Retina (tissue), 1 donor: ENCODE data around the gene DNAH10.

Experiments
- DNase-seq: peaks from one replicate; pipeline ENCODE4 v3.0.0-alpha.2; 2016

Gene DNAH10

DNA sequence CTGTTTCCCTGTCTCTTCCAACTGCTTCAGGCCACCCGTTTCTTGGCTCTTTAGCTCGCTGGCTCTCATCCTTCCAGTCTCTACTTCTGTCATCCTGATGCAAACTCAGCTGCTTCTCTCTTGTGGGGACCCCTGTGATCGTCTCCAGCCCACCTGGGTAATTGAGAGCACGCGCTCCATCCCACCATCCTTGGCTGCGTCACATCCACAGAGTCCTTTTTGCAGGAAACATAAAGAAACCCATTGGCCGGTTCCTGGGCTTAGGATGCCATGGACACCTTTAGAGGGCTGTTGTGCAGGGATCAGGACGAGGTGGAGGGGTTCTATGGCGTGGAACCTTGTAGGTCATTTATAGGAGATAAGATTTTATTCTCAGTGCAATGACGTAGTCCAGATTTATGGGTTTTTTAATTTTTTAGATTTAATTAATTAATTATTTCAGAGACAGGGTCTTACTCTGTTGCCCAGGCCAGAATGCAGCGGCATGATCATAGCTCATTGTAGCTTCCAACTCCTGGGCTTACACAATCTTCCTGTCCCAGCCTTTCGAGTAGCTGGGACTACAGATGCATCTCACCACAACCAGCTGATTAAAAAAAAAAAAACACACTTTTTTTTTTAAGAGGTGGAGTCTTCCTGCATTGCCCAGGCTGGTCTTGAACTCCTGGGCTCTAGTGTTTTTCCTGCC is 127.9 kb downstream of the DNAH10 start:
- no peak for DNase-seq

DNA sequence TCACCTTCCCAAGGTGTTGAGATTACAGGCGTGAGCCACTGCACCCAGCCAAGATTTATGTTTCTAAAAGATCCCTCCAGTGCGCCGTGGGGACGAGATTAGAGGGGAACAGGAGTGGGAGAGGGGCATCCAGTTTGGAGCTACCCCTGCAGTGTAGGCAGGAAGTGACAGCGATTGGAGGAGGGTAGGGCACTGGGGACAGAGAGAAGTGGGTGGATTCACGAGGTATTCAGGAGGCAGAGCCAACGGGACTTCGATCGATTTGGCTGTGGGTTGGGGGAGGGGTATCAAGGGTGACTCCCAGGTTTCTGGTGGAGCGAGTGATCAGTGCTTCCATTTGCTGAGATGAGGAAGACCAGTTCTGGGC is 128.4 kb downstream of the DNAH10 start:
- DNase-seq = no peak

DNA sequence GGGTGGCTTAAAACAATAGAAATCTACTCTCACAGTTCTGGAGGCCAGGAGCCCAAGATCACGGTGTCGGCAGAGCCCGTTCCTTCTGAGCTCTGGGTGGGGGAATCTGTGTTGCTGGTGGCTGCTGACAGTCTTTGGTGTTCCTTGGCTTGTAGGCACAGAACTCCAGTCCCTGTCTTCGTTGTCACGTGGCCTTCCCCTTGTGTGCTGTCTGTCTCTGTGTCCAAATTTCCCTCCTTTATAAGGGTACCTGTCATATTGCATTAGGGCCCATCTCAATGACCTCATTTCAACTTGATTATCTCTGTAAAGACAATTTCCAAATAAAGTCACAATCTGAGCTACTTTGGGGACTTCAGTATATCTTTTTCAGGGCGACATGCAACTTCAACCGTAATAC is 128.9 kb downstream of the DNAH10 start:
- DNase-seq = no peak

DNA sequence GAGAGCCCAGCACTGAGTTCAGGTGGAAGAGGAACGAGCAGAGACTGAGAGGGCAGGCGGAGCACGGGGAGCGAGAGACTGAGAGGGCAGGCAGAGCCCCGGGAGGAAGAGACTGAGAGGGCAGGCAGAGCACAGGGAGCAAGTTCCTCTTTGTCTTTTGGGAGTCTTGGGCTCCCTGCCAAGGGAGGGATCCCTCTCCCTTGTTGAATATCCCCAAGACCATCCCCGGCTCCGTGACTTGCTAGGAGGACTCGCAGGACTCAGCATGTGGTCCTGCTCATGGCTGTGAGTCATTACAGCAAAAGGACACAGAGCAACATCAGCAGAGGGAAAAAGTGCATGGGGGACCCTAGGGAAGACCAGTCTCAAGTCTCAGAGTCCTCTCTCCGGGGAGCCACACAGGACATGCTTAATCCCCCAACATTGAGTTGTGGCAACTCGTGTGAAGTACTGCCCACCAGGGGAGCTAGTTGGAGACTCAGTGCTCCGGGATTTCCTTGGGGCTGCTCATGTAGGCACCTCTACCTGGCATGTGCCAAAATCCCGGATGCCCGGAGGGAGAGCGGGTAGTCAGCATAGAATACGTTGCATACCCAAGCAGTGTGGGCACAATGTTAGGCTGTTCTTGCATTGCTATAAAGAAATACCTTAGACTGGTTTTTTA is 129.5 kb downstream of the DNAH10 start:
- peak; percentile 14 for DNase-seq

DNA sequence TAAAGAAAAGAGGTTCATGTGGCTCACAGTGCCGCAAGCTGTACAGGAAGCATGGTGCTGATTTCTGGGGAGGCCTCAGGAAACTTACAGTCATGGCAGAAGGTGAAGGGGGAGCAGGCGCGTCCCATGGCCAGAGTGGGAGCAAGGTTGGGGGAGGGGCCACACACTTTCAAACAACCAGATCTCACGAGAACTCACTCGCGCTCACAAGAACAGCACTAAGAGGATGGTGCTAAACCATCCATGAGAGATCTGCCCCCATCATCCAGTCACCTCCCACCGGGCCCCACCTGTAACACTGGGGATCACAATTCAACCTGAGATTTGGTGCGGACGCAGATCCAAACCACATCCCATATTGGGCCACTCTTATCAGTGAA is 130.1 kb downstream of the DNAH10 start:
- no peak for DNase-seq

DNA sequence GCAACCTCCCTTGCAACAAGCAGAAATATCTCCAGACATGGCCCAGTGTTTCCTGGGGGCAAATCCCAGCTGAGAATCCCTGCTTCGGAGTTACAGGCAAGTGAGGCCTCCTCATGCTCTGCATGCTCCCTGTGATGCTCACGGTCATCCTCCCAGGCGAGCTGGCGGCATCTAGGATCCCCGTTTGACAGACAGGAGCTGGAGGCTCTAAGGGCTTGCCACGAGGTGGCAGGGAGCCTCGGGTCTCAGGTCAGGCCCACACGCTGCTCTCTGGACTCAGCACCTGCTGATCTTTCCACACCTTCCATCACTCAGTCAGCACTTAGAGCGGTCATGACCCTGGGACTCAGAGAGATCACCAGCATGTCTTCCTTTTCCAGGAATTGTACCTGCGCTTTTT is 130.8 kb downstream of the DNAH10 start:
- no peak for DNase-seq

DNA sequence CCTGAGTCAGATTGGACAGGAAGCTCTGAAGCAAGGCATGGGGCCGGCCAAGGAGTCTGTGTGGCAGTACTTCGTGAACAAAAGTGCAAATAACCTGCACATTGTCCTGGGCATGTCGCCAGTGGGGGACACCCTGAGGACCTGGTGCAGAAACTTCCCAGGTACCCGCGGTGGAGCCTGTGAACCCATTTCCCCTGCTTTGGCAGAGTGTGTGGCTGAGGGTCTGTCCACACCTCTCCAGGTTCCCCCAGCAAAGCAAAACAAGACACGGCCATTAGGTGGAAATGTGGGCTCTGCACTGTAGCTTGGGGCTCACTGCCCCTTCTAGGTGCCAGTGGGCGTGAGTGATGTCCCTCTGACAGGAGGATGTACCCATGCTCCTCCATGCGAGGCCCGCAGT is 131.2 kb downstream of the DNAH10 start:
- no peak for DNase-seq

DNA sequence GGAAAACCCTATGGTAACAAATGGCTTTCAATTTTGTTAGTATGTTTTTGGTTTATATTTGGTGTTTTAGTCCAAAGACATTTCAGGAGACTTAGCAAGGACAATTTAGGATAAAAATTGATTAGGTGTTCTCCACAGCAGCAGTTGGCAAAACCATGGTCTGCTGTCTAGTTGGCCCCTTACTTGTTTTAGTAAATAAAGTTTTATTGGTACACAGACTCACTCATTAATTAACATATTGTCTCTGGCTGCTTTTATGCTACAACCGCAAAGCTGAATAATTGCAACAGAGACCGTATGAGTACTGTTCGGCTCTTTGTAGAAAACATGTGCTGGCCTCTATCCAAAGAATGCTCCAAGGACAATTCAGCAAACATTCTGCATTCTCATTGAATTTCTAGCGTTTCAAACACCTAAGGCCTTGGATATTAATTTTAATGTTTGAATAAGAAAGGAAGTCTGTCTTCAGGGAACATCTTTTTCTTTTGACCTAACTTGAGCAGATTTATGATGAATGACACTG is 132.8 kb downstream of the DNAH10 start:
- DNase-seq = no peak

DNA sequence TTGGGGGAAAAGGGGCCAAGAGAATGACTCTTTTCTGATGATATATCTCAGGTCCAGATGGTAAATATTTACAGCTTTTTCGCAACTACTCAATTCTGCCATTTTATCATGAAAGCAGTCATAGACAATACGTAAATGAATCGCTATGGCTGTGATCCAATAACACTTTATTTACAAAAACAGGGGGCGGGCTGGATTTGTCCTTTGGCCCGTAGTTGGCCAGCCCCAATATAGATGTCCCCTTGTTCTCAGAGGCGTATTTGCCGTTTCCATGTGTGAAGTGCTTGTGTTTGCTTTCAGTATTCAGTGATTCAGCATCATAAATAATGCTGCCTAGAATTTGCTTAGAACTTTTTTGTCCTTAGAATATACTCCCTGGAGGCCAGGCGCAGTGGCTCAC is 133.3 kb downstream of the DNAH10 start:
- no peak for DNase-seq

DNA sequence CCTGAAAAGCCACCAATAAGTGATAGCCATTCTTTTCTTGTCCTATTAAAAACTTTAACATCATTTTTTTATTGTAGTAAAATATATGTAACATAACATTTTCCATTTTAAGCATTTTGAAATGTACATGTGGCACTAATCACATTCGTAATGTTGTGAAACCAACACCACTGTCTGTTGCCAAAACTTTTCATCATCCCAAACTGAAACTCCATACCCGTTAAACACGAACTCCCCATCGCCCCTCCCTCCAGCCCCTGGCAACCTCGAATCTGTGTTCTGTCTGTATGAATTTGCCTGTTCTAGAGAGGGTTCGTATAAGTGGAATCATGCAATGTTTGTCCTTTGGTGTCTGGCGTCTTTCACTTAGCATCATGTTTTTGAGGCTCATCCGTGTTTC is 134.7 kb downstream of the DNAH10 start:
- no peak for DNase-seq

DNA sequence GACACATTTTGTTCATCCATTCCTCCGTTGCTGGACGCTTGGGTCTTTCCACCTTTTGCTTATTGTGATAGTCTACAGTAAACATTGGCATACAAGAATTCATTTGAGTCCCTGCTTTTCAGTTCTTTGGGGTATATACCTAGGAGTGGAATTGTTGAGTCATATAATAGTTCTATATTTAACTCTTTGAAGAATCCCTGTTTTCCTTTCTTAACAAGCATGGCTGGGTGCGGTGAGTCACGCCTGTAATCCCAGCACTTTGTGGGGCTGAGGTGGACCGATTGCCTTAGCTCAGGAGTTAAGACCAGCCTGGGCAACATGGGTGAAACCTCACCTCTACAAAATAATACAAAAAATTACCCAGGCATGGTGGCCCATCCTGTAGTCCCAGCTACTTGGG is 135.1 kb downstream of the DNAH10 start:
- no peak for DNase-seq

DNA sequence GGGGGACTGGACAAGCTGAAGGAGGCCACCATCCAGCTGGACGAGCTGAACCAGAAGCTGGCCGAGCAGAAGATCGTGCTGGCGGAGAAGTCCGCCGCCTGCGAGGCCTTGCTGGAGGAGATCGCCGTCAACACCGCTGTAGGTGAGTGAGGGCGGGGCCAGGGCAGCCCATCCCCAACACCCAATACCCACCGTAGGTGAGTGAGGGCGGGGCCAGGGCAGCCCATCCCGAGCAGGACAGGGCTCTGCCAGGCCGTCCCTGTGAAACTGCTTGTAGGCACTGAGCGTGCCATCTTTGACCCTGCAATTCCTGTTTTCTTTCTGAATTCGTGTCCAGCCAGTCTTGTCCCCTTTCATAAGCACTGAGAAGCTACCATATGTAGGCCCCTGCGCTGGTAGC is 136.6 kb downstream of the DNAH10 start:
- no peak for DNase-seq

DNA sequence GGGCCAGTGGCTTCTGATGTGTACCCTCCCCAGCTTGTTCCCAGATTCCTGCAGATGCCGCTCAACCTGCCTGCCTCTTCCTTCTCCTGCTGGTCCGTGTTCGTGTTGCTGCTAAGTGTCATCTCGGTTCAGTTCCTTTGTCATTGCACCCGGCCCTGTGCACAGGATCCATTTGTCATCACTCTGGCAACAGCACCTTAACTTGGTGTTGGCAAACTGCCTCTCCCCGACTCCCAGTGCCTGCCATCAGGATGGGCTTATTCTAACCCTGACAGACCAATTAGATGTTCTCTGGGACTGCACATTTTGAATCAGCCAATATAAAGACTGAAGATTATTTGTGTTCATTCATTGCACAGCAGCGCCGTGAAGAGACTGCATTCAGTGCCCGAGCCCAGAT is 137.3 kb downstream of the DNAH10 start:
- DNase-seq = no peak

DNA sequence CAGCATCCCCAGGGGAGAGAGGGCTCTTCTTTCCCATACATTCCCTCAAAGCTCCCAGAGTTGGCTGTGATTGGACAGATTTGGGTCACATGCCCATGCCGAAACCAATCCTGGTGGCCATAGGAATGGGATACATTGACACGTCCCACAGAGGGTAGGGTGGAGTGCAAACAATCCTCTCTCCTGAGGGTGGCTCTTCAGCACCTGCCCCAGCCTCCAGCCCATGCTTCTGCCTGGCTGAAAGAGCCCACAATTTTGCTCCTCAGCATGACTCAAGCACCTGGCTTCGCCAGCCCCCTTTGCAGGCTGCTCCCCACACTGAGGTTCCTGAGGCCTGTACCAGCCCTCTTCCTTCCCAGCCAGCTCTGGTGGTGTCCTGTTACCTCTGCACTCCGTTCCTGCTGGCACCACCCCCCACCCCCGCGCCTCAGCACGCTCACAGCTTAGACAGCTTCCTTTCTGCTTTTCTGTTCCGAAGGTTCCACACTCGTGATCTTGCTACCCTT is 138.8 kb downstream of the DNAH10 start:
- DNase-seq = no peak

DNA sequence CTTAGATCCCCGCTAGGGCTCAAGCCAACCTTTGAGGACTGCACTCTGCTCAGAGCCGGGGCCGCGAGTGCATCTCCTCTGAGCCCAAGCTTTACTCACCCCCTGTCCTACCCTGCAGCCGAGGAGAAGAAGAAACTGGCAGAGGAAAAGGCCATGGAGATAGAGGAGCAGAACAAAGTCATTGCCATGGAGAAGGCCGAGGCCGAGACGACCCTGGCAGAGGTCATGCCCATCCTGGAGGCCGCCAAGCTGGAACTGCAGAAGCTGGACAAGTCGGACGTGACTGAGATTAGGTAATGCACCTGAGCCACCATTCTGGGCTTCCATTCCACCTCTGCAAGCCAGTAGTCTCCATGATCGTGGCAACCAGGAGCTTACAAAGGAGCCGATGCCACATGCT is 140.7 kb downstream of the DNAH10 start:
- no peak for DNase-seq

DNA sequence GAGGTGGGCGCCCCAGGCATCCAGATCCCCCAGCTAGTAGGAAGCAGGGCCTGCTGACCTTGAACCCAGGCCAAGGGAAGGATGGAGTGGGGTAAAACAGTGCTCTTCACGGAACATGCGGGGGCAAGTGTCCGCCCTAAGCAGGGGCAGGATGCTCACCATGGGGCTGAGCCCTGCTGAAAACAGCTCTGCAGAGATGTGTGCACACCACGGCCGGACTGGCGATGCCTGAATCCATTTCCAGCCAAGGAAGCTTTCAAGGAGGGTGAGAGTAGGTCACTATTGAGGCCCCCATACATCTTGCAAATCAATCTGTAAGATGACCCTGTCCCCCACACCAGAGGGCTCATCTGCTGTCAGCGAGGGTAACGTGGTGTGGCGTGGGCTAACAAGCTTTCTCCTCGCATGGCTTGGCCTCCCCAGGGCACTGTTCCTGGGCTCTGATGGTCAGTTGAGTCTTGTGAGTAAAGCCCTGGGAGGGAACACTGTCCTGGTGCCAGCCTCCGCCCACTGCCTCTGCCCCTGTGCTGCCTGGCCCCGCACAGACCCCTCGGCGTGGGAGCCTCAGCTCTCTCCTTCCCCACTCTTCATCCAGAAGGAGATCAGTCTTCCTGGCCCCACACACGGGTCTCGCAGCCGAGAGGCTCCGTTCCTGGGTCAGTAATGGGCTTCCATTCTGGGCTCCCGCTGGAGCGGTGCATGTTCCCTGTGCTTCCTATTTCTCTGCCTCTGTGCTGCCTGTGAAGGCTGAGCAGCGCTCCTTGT is 141.4 kb downstream of the DNAH10 start:
- DNase-seq = peak; percentile 15

DNA sequence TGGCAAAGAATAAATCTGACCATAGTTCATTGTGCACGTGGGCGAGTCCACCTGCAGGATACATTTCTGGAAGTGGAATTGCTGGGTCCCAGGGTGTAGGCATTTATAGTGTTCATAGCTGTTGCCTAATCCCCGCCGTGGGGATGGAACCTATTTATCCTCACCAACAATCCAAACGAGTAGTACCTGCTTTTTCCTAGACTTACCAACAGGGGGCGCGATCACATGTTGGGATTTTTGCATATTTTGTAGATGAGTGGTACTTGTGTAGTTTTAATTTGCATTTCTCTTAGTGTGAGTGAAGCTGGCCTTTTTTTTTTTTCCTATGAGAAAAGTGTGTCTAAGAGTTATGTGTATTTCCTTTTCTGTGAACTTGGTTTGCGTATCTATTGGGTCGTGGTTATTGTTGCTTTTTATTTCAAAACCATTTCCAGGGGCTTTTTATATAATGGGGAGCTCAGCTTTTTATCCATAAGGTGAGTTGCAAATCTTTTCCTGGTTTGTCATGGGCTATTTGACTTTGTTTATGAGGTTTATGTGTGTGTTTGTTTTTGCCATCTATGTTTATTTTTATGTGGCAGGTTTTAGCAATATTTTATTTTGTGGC is 143.3 kb downstream of the DNAH10 start:
- peak; percentile 39 for DNase-seq

DNA sequence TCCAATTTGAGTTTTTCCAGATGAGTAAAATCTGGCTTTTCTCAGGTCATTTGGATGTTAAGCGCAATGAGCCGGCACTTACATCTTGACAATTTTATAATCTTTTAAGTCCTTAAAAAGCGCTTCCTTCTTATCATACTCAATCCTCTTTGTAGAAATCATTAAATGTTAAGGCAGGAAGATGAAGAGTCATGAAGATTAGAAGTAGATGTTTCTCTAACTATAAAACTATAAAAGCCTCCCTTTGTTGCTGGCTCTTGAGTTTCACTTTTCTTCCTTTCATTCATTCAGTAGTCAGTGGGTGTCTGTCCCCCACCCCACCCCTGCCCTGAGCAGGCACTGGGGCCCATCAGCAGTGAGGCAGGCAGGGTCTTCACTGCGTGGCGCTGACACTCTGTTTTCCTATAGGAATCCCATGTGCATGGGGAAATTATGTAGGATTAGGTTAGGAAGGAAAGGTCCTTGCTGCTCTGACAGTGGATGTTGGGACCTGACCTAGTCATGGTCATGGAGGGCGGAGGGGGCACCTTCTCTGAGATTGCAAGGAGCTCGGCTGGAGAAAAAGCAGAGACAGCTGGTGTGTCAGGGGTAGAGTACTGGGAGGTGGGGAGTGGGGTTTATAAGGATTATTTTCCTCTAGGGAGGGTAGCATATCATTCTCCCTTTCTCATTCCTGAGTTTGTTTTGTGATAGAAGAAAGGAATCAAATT is 144.8 kb downstream of the DNAH10 start:
- DNase-seq = no peak

DNA sequence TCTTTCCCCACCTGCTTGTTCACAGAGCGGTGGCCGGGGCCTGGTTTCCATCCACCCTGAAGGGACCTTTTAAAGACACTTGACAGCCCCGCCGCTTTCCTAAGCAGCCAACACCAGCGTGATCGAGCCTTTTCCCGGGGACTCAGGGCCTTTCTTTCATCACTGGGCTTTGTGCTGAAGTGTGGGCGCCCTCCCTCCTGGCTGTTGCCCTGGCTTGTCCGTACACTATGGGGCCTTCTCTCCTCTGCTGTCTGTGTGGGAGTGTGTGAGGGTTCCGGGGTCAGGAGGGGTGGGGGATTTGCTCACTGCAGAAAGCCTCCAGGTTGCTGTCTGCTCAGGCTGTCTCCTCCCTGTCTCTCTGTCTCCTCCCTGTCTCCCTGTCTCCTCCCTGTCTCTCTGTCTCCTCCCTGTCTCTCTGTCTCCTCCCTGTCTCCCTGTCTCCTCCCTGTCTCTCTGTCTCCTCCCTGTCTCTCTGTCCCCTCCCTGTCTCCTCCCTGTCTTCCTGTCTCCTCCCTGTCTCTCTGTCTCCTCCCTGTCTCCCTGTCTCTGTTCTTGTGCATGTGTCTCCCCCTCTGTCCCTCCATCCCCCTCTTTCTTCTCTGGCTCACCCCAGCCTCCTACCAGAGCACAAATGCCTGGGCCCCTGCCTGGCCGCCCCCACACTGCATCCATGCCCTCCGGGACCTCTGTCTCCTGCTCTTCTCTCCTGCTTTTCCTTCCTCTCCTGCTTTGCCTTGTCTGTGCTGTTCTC is 145.8 kb downstream of the DNAH10 start:
- no peak for DNase-seq

DNA sequence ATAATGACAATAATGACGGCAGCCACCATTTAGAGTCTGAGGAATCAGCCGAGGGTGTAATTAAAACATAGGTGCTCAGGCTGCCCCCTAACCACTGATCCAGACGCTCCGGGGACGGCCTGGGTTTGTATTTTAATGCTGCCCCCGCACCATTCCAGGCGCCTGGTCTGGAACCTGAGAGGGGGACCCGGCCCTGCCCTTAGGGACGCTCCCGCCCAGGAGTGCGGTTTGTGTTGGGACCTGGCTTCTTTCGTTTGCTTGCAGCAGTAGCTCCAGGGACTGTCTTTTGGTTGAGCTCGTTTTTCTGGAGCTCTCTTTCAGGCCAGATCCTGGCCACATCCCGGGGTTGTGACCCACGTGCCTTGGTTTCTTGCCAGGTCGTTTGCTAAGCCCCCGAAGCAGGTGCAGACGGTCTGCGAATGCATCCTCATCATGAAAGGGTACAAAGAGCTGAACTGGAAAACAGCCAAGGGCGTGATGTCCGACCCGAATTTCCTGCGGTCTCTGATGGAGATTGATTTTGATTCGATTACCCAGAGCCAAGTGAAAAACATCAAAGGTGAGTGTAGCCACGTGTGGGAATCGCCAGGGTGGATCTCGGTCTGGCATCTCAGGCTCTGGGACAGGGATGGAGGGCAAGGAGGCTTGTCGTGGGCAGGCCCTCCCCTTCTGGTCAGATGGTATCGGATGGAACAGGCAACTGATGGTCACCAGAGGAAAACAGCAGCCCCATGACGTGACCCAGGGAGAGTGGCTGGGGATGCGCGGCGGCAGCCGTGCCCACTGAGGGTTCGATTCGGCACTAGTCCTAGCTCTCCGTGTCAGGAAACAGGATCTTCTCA is 147.0 kb downstream of the DNAH10 start:
- DNase-seq = peak; percentile 38

DNA sequence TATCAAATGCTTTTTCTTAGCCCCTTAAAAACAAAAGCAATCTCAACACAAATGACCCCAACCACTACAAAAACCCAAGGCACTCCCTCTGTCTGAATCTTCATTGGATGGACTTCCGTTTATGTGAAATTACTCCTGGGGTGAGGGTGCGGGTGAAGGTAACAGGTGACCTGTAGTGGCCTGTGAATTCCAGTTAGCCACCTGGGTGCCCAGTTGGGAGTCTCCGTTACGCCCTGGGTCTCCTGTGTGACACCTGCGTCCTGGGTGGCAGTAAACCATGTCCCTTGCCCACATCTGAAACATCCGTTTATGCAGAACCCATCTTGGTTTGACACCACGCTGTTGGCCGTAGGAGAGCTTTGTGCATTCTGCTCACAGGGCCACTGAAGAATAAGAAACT is 148.0 kb downstream of the DNAH10 start:
- peak; percentile 33 for DNase-seq
